ENCODE results near the gene SIGLEC11. TPM values are rescaled to one million over a fixed set of nuclear protein-coding genes. Genes with fewer than 3 reads are reported as not detected.
"Not testable (repeated sequence)": the region's sequence is repeated elsewhere in the genome, so short reads cannot be mapped to it uniquely, and the experiment has no call there.

The SIGLEC11 gene
- total and polyA plus RNA-seq, 2 experiments from 2014 or later: not detected

GRCh38 chr19:49969355-49969754, 8.4 kb upstream of the SIGLEC11 start:
- DNase-seq (ENCODE audit: low spot score); H3K79me2 ChIP-seq (replicated peaks; ENCODE audit: insufficient read depth); H3K4me3 ChIP-seq; H3K27ac ChIP-seq (ENCODE audit: low read depth); H3K27me3 Mint-ChIP-seq (ENCODE audit: insufficient read depth, low read depth, poor library complexity); H3K27me3 ChIP-seq (ENCODE audit: insufficient read depth); H3K9me2 ChIP-seq (ENCODE audit: insufficient read depth); H3K36me3 Mint-ChIP-seq (ENCODE audit: low read depth); H3K36me3 ChIP-seq (ENCODE audit: insufficient read depth); H3K4me3 Mint-ChIP-seq; H3K4me1 ChIP-seq (ENCODE audit: insufficient read depth); H4K20me1 ChIP-seq (replicated peaks; ENCODE audit: insufficient read depth); H3K27ac Mint-ChIP-seq; H2AFZ ChIP-seq; H3K4me1 Mint-ChIP-seq; H3F3A ChIP-seq (replicated peaks; ENCODE audit: low read depth); H3K4me2 ChIP-seq: not testable (repeated sequence)
- peak; percentile 23; the same call in 1 of the 3 replicates for ATAC-seq
- H3K9me3 Mint-ChIP-seq: peaks cover 19% of the 10 kb centered on the region

- H3K27ac ChIP-seq (ENCODE audit: low read depth): no peak overlapping the region
- H3K4me2 ChIP-seq: no peak overlapping the region
- no peak overlapping the region for H2AFZ ChIP-seq
- H3K4me3 ChIP-seq: no peak overlapping the region
- H3F3A ChIP-seq (replicated peaks; ENCODE audit: low read depth): no peaks in the 10 kb centered on the region
- no peaks in the 10 kb centered on the region for H3K4me1 ChIP-seq (ENCODE audit: insufficient read depth)
- no peaks in the 10 kb centered on the region for H3K9me2 ChIP-seq (ENCODE audit: insufficient read depth)
- peaks cover 28% of the 10 kb centered on the region for H3K9me3 Mint-ChIP-seq
- TF ChIP-seq, protein P1, sequence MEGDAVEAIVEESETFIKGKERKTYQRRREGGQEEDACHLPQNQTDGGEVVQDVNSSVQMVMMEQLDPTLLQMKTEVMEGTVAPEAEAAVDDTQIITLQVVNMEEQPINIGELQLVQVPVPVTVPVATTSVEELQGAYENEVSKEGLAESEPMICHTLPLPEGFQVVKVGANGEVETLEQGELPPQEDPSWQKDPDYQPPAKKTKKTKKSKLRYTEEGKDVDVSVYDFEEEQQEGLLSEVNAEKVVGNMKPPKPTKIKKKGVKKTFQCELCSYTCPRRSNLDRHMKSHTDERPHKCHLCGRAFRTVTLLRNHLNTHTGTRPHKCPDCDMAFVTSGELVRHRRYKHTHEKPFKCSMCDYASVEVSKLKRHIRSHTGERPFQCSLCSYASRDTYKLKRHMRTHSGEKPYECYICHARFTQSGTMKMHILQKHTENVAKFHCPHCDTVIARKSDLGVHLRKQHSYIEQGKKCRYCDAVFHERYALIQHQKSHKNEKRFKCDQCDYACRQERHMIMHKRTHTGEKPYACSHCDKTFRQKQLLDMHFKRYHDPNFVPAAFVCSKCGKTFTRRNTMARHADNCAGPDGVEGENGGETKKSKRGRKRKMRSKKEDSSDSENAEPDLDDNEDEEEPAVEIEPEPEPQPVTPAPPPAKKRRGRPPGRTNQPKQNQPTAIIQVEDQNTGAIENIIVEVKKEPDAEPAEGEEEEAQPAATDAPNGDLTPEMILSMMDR (conservative IDR thresholded peaks at IDR 0.05; ENCODE audit: low read depth in 2 of 2): no peak
- TF ChIP-seq, protein P2, sequence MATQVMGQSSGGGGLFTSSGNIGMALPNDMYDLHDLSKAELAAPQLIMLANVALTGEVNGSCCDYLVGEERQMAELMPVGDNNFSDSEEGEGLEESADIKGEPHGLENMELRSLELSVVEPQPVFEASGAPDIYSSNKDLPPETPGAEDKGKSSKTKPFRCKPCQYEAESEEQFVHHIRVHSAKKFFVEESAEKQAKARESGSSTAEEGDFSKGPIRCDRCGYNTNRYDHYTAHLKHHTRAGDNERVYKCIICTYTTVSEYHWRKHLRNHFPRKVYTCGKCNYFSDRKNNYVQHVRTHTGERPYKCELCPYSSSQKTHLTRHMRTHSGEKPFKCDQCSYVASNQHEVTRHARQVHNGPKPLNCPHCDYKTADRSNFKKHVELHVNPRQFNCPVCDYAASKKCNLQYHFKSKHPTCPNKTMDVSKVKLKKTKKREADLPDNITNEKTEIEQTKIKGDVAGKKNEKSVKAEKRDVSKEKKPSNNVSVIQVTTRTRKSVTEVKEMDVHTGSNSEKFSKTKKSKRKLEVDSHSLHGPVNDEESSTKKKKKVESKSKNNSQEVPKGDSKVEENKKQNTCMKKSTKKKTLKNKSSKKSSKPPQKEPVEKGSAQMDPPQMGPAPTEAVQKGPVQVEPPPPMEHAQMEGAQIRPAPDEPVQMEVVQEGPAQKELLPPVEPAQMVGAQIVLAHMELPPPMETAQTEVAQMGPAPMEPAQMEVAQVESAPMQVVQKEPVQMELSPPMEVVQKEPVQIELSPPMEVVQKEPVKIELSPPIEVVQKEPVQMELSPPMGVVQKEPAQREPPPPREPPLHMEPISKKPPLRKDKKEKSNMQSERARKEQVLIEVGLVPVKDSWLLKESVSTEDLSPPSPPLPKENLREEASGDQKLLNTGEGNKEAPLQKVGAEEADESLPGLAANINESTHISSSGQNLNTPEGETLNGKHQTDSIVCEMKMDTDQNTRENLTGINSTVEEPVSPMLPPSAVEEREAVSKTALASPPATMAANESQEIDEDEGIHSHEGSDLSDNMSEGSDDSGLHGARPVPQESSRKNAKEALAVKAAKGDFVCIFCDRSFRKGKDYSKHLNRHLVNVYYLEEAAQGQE (IDR thresholded peaks at IDR 0.05; ENCODE audit: unreplicated experiment): no peak
- TF ChIP-seq CREB1 (CRISPR knock-in tag; IDR thresholded peaks at IDR 0.05; ENCODE audit: low read depth): no peak
- no peak for TF ChIP-seq NANOG (IDR thresholded peaks at IDR 0.05; ENCODE audit: borderline replicate concordance)
- no peak for TF ChIP-seq JUNB (IDR thresholded peaks at IDR 0.05; ENCODE audit: unreplicated experiment)
- TF ChIP-seq ETS1 (IDR thresholded peaks at IDR 0.05): no peak
- TF ChIP-seq ZNF114 (CRISPR knock-in tag; IDR thresholded peaks at IDR 0.05): no peak
- no peak for TF ChIP-seq STAT1 (IDR thresholded peaks at IDR 0.05; ENCODE audit: unreplicated experiment)
- TF ChIP-seq ZNF331 (CRISPR knock-in tag; IDR thresholded peaks at IDR 0.05; ENCODE audit: low read depth): no peak
- no peak for TF ChIP-seq EZH2 (IDR thresholded peaks at IDR 0.05; ENCODE audit: low read depth, unreplicated experiment)
- H3K27me3 ChIP-seq (ENCODE audit: insufficient read depth): no peaks in the 10 kb centered on the region
- no peak overlapping the region for H3K27ac Mint-ChIP-seq
- no peaks in the 10 kb centered on the region for H3K79me2 ChIP-seq (replicated peaks; ENCODE audit: insufficient read depth)
- H3K4me1 Mint-ChIP-seq: no peaks in the 10 kb centered on the region
- H3K27me3 Mint-ChIP-seq (ENCODE audit: insufficient read depth, low read depth, poor library complexity): peaks cover 7% of the 10 kb centered on the region
- no peak overlapping the region for H3K4me3 Mint-ChIP-seq
- ATAC-seq: no peak
- no peak for DNase-seq (ENCODE audit: low spot score)
- H3K36me3 ChIP-seq (ENCODE audit: insufficient read depth): no peaks in the 10 kb centered on the region
- H4K20me1 ChIP-seq (replicated peaks; ENCODE audit: insufficient read depth): no peaks in the 10 kb centered on the region
- H3K36me3 Mint-ChIP-seq (ENCODE audit: low read depth): no peaks in the 10 kb centered on the region; the same call in 2 of the 3 replicates
Observed at GRCh38 chr19:49968279-49968922, 7.4 kb upstream of the SIGLEC11 start.

DNA sequence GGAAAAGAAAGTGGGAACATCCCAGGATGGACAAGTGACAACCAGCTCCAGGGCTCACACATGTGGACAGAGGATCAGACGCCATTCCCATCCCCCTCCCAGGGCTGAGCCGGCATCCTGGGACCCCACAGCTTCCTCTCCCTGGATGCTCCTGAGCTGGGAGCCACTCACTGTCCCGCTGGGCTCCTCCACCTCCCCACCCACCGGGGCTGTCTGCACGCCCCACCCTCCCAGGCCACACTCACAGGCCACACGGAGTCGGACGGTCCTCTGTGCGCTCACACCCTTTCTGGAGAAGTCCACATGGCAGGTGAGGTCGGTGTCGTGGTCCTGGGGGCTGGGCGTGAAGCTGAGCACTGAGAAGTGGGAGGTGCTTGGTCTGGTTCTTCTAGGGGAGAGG, 1.1 kb downstream of the SIGLEC11 start:
- peaks cover 26% of the 10 kb centered on the region; the same call in 1 of the 2 replicates for H3K4me1 ChIP-seq (ENCODE audit: insufficient read depth)
- H3K27ac Mint-ChIP-seq; H3K36me3 ChIP-seq (ENCODE audit: insufficient read depth); H3K9me2 ChIP-seq (ENCODE audit: insufficient read depth); H3K27me3 ChIP-seq (ENCODE audit: insufficient read depth); H2AFZ ChIP-seq; H3K36me3 Mint-ChIP-seq (ENCODE audit: low read depth); H3K4me2 ChIP-seq; ATAC-seq; H3K27ac ChIP-seq (ENCODE audit: low read depth); H3K4me3 ChIP-seq; H4K20me1 ChIP-seq (replicated peaks; ENCODE audit: insufficient read depth); H3K79me2 ChIP-seq (replicated peaks; ENCODE audit: insufficient read depth); DNase-seq (ENCODE audit: low spot score); H3K4me3 Mint-ChIP-seq; H3F3A ChIP-seq (replicated peaks; ENCODE audit: low read depth): not testable (repeated sequence)
- peaks cover 32% of the 10 kb centered on the region for H3K9me3 Mint-ChIP-seq
- peaks cover 10% of the 10 kb centered on the region for H3K27me3 Mint-ChIP-seq (ENCODE audit: insufficient read depth, low read depth, poor library complexity)
- peaks cover 12% of the 10 kb centered on the region for H3K4me1 Mint-ChIP-seq
